HL-60/S4 treated with retinoic acid at 250 ng/mL for 4 days and 3 days (cell line): ENCODE measurements around the gene RING1.
"Not testable (repeated sequence)": the region's sequence is repeated elsewhere in the genome, so short reads cannot be mapped to it uniquely, and the experiment has no call there.

Experiments
- in situ Hi-C: fragments of 300-500 bp; cut with MboI; formaldehyde crosslinking; loops from 2 replicates; pipeline ENCODE4 v1.7.0; 2022; ENCODE audit warnings: low sequenced_read_pairs

RING1 gene

GRCh38 chr6:33205191-33206026 is 2.9 kb upstream of the RING1 start:
- in situ Hi-C loops = no loop called here

DNA sequence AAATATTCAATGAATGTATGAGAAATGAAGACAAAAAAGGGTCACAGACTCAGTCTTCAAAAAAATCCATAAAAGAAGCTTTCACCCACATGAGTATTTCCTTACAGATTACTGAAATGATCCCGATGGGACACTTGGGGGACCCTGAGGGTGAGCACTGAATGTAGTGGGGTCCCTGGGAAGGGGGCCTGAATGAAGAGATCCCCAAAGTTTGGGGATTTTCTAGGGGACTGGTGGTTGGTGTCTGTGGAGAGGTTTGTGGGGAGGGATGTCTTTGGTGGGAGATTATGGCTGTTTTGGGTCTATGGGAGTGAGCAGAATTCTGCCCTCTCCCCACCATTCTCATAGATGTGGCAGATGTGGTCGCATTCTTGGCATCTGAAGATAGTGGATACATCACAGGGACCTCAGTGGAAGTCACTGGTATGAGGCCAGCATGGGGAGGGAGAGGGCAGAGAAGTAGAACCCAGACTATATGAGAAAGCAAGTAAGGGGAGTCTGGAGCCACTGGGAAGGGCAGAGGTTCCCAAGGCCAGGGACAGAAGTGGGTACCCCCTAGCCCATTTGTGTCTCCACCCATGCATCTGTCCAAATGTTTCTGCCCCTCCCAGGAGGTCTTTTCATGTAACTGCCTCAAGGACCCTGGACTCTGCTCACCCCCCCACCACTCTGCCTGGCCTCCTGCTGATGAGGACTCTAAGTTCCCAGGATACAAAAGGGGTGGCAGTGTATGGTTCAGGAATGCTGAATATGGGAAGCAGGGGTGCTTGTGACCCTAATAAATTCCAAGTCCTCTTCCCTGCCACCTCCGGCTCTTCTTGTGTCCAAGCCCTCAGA is 2.1 kb upstream of the RING1 start:
- in situ Hi-C loops = no loop called here

- in situ Hi-C loops = no loop called here
These were observed 1.3 kb upstream of the RING1 start for GRCh38 chr6:33206864-33207551.

DNA sequence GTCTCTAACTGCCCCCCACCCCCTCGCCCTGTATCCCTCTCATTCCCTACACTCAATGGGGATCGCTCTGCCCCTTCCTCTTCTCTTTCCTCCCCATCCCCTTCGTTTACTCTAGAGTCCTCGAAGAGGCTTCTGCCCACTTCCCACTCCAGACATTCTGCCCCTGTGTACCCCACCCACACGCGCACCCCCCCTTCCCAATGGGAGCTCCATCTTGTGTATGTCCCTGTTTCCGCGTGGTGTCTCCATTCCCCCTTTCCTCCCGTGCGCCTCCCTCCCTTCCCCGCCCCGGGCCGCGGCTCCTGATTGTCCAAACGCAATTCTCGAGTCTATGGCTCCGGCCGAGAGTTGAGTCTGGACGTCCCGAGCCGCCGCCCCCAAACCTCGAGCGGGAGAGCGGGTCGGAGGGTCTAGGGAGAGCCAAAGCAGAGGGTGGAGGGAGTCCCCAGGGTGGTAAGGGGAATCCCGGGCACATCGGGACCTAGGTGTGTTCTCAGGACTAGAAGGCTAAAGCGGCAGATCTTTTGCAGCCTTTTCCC is 679 bp upstream of the RING1 start:
- in situ Hi-C loops = no loop called here

DNA sequence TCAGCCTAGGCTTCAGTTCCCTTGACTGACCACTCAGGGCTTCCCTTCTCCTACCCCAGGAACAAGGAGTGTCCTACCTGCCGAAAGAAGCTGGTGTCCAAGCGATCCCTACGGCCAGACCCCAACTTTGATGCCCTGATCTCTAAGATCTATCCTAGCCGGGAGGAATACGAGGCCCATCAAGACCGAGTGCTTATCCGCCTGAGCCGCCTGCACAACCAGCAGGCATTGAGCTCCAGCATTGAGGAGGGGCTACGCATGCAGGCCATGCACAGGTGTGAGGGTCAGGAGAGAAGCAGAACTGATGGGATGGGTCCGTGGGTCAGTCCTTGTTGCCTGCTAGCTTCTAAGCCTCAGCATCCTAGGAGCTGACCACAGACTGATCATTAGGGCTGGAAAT is 1.6 kb downstream of the RING1 start:
- in situ Hi-C loops = no loop called here

- in situ Hi-C loops = no loop called here
These were observed 2.8 kb downstream of the RING1 start for GRCh38 chr6:33211136-33211535.

DNA sequence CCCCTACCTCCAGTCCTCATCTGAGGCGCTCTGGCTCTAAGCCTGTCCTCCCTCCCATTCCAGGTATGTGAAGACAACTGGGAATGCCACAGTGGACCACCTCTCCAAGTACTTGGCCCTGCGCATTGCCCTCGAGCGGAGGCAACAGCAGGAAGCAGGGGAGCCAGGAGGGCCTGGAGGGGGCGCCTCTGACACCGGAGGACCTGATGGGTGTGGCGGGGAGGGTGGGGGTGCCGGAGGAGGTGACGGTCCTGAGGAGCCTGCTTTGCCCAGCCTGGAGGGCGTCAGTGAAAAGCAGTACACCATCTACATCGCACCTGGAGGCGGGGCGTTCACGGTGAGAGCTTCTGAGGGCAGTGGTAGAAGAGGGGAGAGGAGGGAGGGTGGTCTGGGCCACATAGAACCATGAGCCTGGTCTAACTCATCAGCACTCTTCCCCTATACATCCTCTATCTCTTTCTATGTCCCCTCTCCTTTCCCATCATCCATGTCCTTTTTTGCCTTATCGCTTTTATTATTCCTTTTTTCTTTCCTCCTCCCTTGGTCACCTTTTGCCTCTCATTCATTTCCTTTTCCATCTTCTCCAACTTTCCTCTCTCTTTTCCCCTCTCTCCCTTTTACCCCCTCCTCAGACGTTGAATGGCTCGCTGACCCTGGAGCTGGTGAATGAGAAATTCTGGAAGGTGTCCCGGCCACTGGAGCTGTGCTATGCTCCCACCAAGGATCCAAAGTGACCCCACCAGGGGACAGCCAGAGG is 3.5 kb downstream of the RING1 start:
- in situ Hi-C loops = no loop called here

- in situ Hi-C loops = no loop called here
These were observed 4.5 kb downstream of the RING1 start for GRCh38 chr6:33212857-33213165.

GRCh38 chr6:33213166-33213988 is 5.1 kb downstream of the RING1 start:
- in situ Hi-C loops = no loop called here

GRCh38 chr6:33213989-33214335 is 5.7 kb downstream of the RING1 start:
- in situ Hi-C loops = no loop called here

DNA sequence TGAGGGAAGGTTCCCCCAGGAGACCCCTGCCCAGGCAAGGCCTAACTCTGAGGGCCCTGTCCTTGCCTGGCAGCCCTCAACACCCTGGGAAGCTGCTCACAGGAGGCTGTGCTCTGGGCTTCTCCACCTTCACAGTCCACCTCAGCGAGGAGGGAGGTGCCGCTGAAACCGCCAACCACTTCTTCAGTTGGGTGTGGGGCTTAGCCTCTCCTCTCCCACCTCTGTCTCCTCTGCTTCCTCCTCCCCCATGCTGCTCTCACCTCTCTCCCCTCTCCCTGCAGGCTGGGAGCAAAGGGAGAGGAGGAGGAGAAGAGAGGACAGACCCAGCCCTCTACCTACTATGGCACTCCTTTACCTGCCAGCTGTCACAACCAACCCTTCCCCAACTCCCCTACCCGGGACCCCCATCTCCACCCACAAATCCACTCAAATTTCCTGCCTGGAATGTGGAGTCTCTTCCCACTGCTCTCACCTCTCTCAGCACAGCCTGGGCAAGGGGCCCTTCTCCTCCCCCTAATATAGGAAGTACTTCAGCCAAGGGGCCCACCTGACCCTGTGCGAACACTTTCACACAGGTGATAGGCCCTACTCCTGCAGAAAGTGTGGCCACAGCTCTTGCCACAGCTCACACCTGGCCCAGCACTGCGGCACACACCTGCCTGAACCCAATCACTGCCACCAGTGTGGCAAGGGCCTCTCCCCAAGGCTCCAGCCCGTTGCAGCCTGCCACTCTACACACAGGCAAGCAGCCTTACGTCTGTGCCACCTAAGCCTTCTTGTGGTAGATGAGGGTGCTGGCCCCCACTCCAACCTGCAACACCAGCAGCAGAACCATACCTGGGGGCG is 7.2 kb downstream of the RING1 start:
- in situ Hi-C loops = no loop called here

DNA sequence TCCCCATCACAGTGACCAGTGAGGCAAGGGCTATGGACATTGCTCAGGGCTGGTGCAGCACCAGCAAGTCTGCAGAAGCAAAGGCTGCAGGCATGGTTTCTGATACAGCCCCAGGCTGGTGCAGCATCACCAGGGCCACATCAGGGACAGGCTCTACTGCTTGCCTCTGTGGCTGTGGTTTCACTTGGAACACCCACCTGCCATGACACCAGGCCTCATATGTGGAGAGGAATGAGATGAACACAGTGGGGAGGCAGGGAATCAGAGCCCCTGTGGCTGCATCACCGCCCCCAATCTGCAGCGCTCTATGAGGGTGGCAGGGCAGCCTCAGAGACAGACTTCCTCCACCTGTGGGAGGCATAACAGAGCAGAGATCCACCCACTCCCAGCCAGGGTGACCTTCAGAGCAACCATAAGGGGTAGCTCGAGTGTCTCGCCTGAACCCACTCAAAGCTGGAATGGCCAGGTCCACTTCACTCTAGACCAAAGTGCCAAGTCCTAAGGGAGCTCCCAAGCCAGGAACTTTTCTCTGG is 7.9 kb downstream of the RING1 start:
- in situ Hi-C loops = no loop called here

DNA sequence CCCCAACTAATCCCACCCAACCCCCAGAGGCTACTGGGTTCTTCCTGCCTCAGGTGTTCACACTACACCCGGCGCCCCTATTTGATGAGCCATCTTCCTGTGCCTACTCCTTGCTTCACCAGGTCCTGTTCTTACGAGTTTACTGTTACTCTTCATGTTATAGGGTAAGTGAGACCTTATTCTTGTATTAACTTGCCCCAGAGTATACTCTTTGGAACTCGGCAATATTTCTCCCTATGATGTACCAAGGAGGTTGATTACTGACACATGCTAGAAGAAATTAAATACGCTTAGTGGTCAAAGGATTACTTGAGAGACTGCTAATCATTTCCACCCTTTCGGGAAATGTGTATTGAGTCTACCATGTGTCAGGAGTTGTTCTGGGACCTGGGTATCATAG is 8.9 kb downstream of the RING1 start:
- in situ Hi-C loops = no loop called here

DNA sequence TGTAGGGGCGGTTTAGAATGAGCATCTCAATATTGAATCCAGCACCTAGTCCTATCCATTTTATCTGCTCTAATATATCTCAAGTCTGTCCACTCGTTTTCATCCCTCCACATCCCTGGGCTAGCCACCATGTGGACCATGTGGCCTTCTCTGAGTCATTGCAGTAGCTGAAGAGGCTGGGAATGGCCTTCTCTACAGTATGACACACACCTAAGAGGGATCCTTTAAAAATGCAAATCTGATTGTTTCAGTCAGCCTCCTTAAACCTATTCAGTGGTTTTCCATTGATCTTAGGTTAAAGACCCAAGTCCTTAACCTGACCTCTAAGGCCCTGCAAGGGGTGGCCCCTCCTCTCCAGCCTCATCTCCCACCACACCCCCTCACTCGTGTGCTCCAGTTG is 9.4 kb downstream of the RING1 start:
- in situ Hi-C loops = no loop called here

GRCh38 chr6:33226503-33227120 is 18.3 kb downstream of the RING1 start:
- in situ Hi-C loops = not testable (repeated sequence)

- in situ Hi-C loops = no loop called here
These were observed 26.9 kb downstream of the RING1 start for GRCh38 chr6:33235221-33235634.

- in situ Hi-C loops = no loop called here
These were observed 28.0 kb downstream of the RING1 start for GRCh38 chr6:33236328-33236727.

DNA sequence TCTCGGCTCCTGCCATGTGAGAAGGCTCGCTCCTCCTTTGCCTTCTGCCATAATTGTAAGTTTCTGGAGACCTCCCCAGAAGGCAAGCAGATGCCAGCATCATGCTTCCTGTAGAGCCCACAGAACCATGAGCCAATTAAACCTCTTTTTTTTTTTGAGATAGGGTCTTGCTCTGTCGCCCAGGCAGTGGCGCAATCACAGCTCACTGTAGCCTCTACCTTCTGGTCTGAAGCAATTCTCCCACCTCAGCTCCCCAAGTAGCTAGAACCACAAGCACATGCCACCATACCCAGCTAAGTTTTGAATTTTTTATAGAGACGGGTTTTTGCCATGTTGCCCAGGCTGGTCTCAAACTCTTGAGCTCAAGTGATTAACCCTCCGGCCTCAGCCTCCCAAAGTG is 28.6 kb downstream of the RING1 start:
- in situ Hi-C loops = no loop called here
